ENCODE measurements around the gene HIPK4.

- no peak for TF ChIP-seq RAD21 (IDR thresholded peaks at IDR 0.05; ENCODE audit: low read length)
- TF ChIP-seq MAFK (IDR thresholded peaks at IDR 0.05; ENCODE audit: low read depth, low read length): no peak
Observed at GRCh38 chr19:40419066-40419612, 29.2 kb upstream of the HIPK4 start.

Measured in IMR-90 (cell line).